NOMO-1 treated with DMSO at 0.1 percent for 48 hours (cell line): ENCODE measurements around the gene SLCO2A1.
A peak's percentile ranks its signal among the peaks of the same experiment; 100 is the strongest.

Experiments used
- DNase-seq: peaks from one replicate; lab custom pipeline; 2025; ENCODE audit not compliant: unreplicated experiment; lab: John Stamatoyannopoulos, UW

The SLCO2A1 gene

GRCh38 chr3:133914839-133915600 lies 114.7 kb downstream of the SLCO2A1 start:
- no peak for DNase-seq

- no peak for DNase-seq
Observed at GRCh38 chr3:133910422-133910821, 119.3 kb downstream of the SLCO2A1 start.

- DNase-seq, result no peak
Observed at GRCh38 chr3:133905376-133905775, 124.3 kb downstream of the SLCO2A1 start.

GRCh38 chr3:133901847-133902246 lies 127.9 kb downstream of the SLCO2A1 start:
- DNase-seq, result no peak

- no peak for DNase-seq
Observed at GRCh38 chr3:133901083-133901482, 128.6 kb downstream of the SLCO2A1 start.

- no peak for DNase-seq
Observed at GRCh38 chr3:133899311-133899710, 130.4 kb downstream of the SLCO2A1 start.

GRCh38 chr3:133897547-133897946 lies 132.2 kb downstream of the SLCO2A1 start:
- no peak for DNase-seq

- no peak for DNase-seq
Observed at GRCh38 chr3:133896002-133896761, 133.5 kb downstream of the SLCO2A1 start.

GRCh38 chr3:133895208-133896001 lies 134.3 kb downstream of the SLCO2A1 start, which contains the start of gene RAB6B:
TSS of gene RAB6B (minus strand) at chr3:133895882. CDS start at chr3:133895466, 416 bp downstream.
- DNase-seq, result peak; percentile 15

GRCh38 chr3:133894353-133895207 lies 135.1 kb downstream of the SLCO2A1 start:
- DNase-seq, result no peak

GRCh38 chr3:133893683-133894352 lies 135.9 kb downstream of the SLCO2A1 start:
- no peak for DNase-seq

GRCh38 chr3:133892541-133893231 lies 137.0 kb downstream of the SLCO2A1 start:
- DNase-seq, result no peak

- DNase-seq, result no peak
Observed at GRCh38 chr3:133891662-133892378, 137.9 kb downstream of the SLCO2A1 start.

- DNase-seq, result no peak
Observed at GRCh38 chr3:133890972-133891644, 138.6 kb downstream of the SLCO2A1 start.

GRCh38 chr3:133890037-133890436 lies 139.7 kb downstream of the SLCO2A1 start:
- DNase-seq, result peak; percentile 50

- no peak for DNase-seq
Observed at GRCh38 chr3:133888726-133889340, 140.9 kb downstream of the SLCO2A1 start.

GRCh38 chr3:133887803-133888703 lies 141.7 kb downstream of the SLCO2A1 start:
- DNase-seq, result peak; percentile 13
